HG03095 (cell line): Measurements from ENCODE around the gene AARS2.

Experiments
- ATAC-seq: cut with Tn5 transposase; IDR thresholded peaks from one replicate; pipeline ENCODE4 v1.9.1; 2021; ENCODE audit warnings: moderate library complexity; ENCODE audit not compliant: unreplicated experiment

The AARS2 gene

GRCh38 chr6:44250067-44250717, 63.0 kb downstream of the AARS2 start:
- ATAC-seq = no peak
